ENCODE data around the gene CHI3L1. TPM values are rescaled to one million over a fixed set of nuclear protein-coding genes. Genes with fewer than 3 reads are reported as not detected.
A peak's percentile ranks its signal among the peaks of the same experiment; 100 is the strongest.

The CHI3L1 gene
- total RNA-seq, 1 donor from 2014 or later = not detected

- Mint-ChIP-seq H3K36me3 (ENCODE audit: insufficient read depth) (no peaks in the 10 kb centered on the region), H3K27me3 (peaks cover 65% of the 10 kb centered on the region), H3K27ac (peak overlapping the region; percentile 35), H3K4me1 (ENCODE audit: low read depth) (no peaks in the 10 kb centered on the region), H3K9me3 (ENCODE audit: low read depth) (no peaks in the 10 kb centered on the region), H3K4me3 (ENCODE audit: low read depth) (no peak overlapping the region)
- no peak for TF ChIP-seq CTCF (IDR thresholded peaks at IDR 0.05; ENCODE audit: unreplicated experiment)
- DNase-seq (ENCODE audit: low spot score, unreplicated experiment) = no peak
These were observed 25.3 kb upstream of the CHI3L1 start for GRCh38 chr1:203211812-203212211.

- Mint-ChIP-seq H3K4me1 (ENCODE audit: low read depth) (peaks cover 2% of the 10 kb centered on the region), H3K36me3 (ENCODE audit: insufficient read depth) (no peaks in the 10 kb centered on the region), H3K9me3 (ENCODE audit: low read depth) (no peaks in the 10 kb centered on the region)
These were observed 24.5 kb upstream of the CHI3L1 start for GRCh38 chr1:203210988-203211387.

GRCh38 chr1:203210350-203210749 lies 23.8 kb upstream of the CHI3L1 start:
- DNase-seq (ENCODE audit: low spot score, unreplicated experiment) = no peak
- H3K27ac Mint-ChIP-seq = no peak overlapping the region
- H3K36me3 Mint-ChIP-seq (ENCODE audit: insufficient read depth) = no peaks in the 10 kb centered on the region
- TF ChIP-seq CTCF (IDR thresholded peaks at IDR 0.05; ENCODE audit: unreplicated experiment) = no peak
- peaks cover 2% of the 10 kb centered on the region for H3K4me1 Mint-ChIP-seq (ENCODE audit: low read depth)
- no peaks in the 10 kb centered on the region for H3K9me3 Mint-ChIP-seq (ENCODE audit: low read depth)
- peaks cover 57% of the 10 kb centered on the region for H3K27me3 Mint-ChIP-seq
- H3K4me3 Mint-ChIP-seq (ENCODE audit: low read depth) = no peak overlapping the region

More at GRCh38 chr1:203210988-203211387, 24.5 kb upstream of the CHI3L1 start:
- H3K27ac Mint-ChIP-seq = no peak overlapping the region
- H3K27me3 Mint-ChIP-seq = peaks cover 61% of the 10 kb centered on the region
- no peak for TF ChIP-seq CTCF (IDR thresholded peaks at IDR 0.05; ENCODE audit: unreplicated experiment)
- DNase-seq (ENCODE audit: low spot score, unreplicated experiment) = no peak
- no peak overlapping the region for H3K4me3 Mint-ChIP-seq (ENCODE audit: low read depth)

- H3K4me3 Mint-ChIP-seq (ENCODE audit: low read depth) = no peak overlapping the region
- H3K27ac Mint-ChIP-seq = no peak overlapping the region
These were observed 21.7 kb upstream of the CHI3L1 start for GRCh38 chr1:203208181-203208580.

GRCh38 chr1:203207751-203208150 lies 21.2 kb upstream of the CHI3L1 start:
- TF ChIP-seq CTCF (IDR thresholded peaks at IDR 0.05; ENCODE audit: unreplicated experiment) = no peak
- Mint-ChIP-seq H3K27ac (no peak overlapping the region), H3K27me3 (peaks cover 57% of the 10 kb centered on the region), H3K4me3 (ENCODE audit: low read depth) (no peak overlapping the region), H3K9me3 (ENCODE audit: low read depth) (no peaks in the 10 kb centered on the region), H3K36me3 (ENCODE audit: insufficient read depth) (no peaks in the 10 kb centered on the region), H3K4me1 (ENCODE audit: low read depth) (peaks cover 2% of the 10 kb centered on the region)
- no peak for DNase-seq (ENCODE audit: low spot score, unreplicated experiment)

More at GRCh38 chr1:203208181-203208580, 21.7 kb upstream of the CHI3L1 start:
- TF ChIP-seq CTCF (IDR thresholded peaks at IDR 0.05; ENCODE audit: unreplicated experiment) = no peak
- H3K4me1 Mint-ChIP-seq (ENCODE audit: low read depth) = peaks cover 2% of the 10 kb centered on the region
- H3K9me3 Mint-ChIP-seq (ENCODE audit: low read depth) = no peaks in the 10 kb centered on the region
- H3K27me3 Mint-ChIP-seq = peaks cover 57% of the 10 kb centered on the region
- H3K36me3 Mint-ChIP-seq (ENCODE audit: insufficient read depth) = no peaks in the 10 kb centered on the region
- no peak for DNase-seq (ENCODE audit: low spot score, unreplicated experiment)
